Hematopoietic multipotent progenitor cell treated with erythropoietin and hydrocortisone succinate and interleukin-3 and kit ligand, for 8 days (in vitro differentiated cells): ENCODE measurements around the gene DSE.
A peak's percentile ranks its signal among the peaks of the same experiment; 100 is the strongest.
"Not testable (repeated sequence)": the region's sequence is repeated elsewhere in the genome, so short reads cannot be mapped to it uniquely, and the experiment has no call there.

Source experiments
- DNase-seq: peaks from one replicate; pipeline ENCODE4 v3.0.0-alpha.2; 2015

DSE gene

DNA sequence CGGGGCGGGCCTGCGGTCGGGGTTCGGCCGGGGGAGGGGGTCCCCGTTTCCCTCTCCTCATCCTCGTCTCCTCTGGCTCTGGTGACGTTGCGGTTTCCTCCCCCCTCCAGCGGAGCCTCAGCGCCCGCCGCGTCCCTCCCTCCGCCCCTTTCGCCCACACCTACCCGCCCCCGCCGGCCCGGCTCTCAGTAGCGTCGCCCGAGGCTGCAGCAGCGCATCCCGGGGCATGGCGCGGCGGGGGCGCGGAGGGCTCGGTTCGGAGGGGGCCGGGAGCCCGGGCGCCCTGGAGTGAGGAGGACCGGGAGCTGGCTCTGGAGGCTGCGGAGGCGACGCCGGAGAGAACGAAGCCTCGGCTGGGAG, at the start of gene DSE:
Gene DSE (plus strand): TSS at position 188 of the 360 bp plus-strand sequence. CDS start 28,304 bp downstream, outside the sequence.
- DNase-seq = peak; percentile 10

- not testable (repeated sequence) for DNase-seq
Measured at GRCh38 chr6:116321933-116322332, 48.8 kb upstream of the DSE start.

DNA sequence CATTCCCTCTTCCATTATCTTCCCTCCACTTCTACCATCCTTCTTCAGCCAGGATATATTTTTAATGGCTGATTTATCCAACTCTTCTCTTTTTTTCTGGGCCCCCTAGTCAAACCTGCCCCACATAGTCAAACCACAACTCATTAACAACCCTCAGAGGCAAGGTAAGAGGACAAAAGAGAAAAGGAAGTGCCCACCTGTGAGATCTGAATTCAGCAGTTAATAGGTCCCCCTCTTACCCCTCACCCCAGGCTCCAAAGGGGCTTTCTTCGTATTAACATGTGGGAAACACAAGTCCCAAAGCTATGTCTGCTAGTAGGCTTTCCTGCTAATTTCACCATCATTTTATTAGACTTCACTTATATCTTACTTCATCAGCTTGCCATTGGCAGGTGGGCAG, 46.9 kb upstream of the DSE start:
- DNase-seq = no peak

DNA sequence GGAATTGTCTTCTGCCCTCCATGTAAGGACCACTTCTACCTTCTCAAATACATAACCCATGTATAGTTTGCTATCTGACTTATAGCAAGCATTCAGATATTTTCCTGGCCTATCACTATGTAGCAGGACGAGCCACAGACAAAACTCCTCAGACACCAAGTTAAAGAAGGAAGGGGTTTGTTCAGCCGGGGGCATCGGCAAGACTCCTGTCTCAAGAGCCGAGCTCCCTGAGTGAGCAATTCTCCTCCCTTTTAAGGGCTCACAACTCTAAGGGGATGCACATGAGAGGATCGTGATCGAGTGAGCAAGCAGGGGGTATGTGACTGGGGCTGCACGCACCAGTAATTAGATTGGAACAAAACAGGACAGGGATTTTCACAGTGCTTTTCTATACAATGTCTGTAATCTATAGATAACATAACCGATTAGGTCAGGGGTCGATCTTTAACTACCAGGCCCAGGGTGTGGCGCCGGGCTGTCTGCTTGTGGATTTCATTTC, 45.1 kb upstream of the DSE start:
- DNase-seq = not testable (repeated sequence)

- DNase-seq = no peak
Measured at GRCh38 chr6:116326181-116326671, 44.5 kb upstream of the DSE start.

DNA sequence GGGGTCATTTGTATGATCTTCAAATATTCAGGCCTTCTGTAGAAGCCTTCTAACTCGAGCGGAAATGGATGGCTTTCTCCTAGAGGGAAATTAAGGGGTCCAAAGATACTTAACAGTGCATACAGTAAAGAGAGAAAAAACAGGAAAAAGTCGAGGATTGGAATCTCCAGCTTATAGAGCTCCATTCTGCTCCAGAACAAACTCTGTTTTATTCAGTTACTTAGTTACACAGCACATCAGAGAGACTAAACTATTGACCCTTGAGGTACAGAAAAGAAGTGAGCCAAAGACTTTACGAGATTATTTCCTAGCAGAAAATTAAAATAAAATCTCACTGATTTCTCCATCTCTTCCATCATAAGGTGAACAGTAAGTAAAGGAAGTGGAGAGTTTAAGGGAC, 43.8 kb upstream of the DSE start:
- DNase-seq = no peak

DNA sequence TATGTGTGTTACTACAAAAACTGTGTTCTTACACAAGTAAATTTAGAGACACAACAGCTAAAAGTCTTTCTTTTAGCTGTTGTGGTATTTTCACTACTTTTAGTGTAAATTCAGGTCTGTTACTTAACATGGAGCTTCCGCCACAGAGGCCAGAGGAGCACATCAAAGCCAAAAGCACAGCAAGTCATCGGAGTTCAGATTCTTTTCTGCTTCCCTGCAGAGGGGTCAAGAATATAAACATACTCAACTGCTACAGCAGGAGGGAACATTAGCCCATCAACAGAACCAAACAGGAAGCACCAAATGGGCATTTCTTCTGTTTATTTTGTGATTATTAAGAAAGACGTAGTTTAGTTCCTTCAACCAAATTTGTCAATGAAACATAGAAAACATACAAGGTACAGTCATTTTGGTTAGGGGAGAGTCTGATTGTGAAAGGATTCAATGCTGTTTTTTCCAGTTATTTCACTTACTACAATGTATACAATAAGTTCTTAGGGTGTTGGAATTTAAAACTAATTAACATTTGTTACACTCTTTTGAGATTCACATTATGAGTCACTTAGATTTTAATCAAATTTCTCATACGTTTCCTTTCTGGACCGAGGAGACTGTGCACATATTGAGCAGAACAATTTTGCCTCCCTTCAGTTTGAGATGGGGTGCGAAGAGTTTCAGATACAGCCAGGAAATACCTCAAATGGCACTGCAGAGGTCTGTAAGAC, 42.8 kb upstream of the DSE start:
- no peak for DNase-seq

GRCh38 chr6:116328528-116328903, 42.2 kb upstream of the DSE start:
- no peak for DNase-seq

DNA sequence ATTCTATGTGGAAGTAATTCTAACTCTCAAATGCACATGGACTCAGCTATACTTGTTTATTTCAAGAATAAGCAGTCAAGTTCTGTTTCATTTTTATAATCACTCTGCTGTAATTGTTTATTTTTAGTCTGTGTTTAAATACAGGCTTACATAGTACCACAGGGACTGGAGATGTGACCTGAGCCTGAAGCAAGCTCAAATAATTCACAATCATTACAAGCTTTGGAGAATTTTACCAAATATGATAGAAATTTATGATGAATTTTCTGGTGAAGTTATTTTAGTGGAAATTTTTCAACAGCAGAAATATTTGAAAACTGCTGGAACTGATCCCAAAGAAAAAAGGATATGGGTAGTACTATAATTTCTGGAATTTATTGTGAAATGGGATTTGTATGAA, 41.6 kb upstream of the DSE start:
- no peak for DNase-seq

DNA sequence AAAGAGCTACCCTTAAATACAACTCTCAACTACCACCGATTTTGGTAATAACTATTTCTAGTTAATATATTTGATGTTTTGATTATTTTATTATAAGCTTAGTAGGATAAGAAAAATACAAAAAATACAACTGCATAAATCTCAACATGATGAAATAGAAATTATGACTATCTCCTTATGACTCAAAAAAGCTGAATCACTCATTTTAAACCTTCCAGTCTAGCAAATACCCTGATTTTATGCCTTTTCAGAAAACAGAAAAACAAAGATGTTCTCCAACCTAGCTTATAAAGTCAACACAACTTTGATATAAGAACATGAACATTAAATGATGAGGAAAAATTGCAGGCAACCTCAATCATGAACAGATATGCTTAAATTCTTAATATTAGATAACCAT, 40.2 kb upstream of the DSE start:
- no peak for DNase-seq

DNA sequence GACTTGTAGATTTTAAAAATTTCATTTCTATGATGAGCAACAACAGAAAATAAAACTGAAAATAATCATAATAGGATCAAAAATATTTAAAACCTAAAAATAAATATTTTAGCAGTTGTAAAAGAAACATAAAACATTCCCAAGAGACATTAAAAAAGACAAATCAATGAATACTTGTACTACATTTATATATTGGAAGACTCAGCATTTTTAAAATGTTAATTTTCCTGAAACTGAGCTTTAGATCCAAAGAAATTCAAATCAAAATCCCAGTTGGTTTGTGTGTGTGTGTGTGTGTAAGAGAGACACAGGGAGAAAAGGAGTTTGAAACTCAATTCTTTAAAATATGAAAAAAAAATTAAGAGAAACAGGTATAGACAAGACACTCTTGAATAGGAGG, 38.7 kb upstream of the DSE start:
- no peak for DNase-seq

GRCh38 chr6:116334638-116335409, 35.9 kb upstream of the DSE start:
- DNase-seq = not testable (repeated sequence)

- no peak for DNase-seq
Measured at GRCh38 chr6:116335612-116336215, 35.0 kb upstream of the DSE start.

GRCh38 chr6:116338943-116339342, 31.8 kb upstream of the DSE start:
- no peak for DNase-seq

DNA sequence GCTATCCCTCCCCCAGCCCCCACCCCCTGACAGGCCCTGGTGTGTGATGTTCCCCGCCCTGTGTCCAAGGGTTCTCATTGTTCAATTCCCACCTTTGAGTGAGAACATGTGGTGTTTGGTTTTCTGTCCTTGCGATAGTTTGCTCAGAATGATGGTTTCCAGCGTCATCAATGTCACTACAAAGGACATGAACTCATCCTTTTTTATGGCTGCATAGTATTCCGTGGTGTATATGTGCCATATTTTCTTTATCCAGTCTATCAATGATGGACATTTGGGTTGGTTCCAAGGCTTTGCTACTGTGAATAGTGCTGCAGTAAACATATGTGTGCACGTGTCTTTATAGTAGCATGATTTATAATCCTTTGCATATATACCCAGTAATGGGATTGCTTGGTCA, 30.1 kb upstream of the DSE start:
- not testable (repeated sequence) for DNase-seq

DNA sequence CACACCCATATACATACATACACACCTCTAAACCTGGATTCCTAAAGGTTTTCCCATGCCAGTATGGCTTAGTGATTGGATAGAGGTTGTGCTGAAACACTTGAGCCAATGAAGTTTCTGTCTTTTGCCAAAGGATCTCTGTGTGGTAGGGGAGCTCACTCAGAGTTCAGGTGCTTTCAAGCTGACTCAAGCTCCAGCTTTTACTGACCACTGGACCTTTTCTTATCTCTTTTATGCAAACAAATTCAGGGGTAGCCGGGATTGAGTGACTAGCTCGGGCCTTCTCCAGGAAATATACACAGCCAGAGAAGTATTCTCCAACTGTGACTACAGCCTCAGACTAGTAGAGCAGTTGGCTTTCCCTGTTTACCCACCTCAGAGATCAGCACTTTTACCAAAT, 21.5 kb upstream of the DSE start:
- DNase-seq = no peak

GRCh38 chr6:116351101-116351500, 19.6 kb upstream of the DSE start:
- no peak for DNase-seq

- DNase-seq = no peak
Measured at GRCh38 chr6:116352515-116353471, 18.0 kb upstream of the DSE start.

DNA sequence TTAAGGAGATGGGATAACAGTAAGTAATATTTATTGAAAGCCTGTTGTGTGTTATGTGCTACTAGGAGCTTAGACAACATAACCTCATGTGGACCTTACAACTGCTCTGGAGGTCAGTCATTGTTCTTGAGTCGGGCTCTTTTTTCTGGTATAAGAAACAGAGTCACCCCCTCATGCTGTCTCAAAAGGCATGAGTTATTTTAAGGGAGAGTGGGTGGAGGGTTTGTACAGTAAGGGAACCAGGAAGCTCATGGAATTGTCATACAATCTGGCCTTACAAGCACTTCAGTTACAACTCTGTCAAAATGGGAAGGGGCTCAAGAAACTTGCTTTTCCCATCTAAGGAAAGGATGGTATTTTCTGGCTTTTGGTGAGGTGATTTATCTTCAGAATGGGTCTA, 16.5 kb upstream of the DSE start:
- DNase-seq = no peak

- no peak for DNase-seq
Measured at GRCh38 chr6:116355796-116356195, 15.0 kb upstream of the DSE start.

DNA sequence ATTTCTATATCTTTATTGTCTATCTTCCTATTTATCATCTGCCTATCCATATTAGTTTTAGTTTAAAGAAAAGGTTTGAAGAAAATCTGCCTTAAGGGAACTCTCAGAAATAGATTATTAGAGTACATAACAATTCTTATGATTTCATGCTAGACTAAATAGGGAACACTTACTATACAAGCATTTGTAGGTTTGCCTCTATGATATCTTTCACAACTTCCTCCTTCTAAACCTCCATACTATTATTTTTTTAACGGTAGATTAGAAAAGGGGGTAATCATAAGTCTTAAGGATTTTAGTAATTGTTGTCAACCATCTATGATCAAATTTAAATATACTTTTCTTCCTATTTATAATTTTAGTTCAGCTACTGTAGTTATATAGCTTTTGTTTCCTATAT, 11.6 kb upstream of the DSE start:
- no peak for DNase-seq

GRCh38 chr6:116359835-116360234, 10.9 kb upstream of the DSE start:
- DNase-seq = no peak

DNA sequence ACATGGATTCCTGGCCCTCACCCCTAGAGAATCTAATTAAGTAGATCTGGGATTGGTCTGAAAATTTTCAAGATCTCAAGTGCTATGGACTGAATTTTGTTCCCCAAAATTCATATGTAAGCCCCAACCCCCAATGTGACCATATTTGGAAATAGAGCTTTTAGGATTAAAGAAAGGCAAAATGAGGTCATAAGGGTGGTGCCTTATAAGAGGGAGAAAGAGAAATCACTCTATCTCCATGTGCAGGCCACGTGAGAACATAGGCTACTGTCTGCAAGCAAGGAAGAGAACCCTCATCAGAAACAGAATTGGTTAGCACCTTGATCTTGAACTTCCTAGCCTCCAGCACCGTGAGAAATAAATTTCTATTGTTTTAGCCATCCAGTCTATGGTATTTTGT, 8.5 kb upstream of the DSE start:
- DNase-seq = no peak
